Transverse colon (tissue), 4 donors: ENCODE data around the gene ATG2B.
A peak's percentile ranks its signal among the peaks of the same experiment; 100 is the strongest.

Experiments used
- POLR2A ChIP-seq: fragments of 450-650 bp; IDR thresholded peaks from one replicate; pipeline ENCODE4 v1.6.1; 2016; ENCODE audit warnings: antibody characterized with exemption, mild to moderate bottlenecking, moderate library complexity
- POLR2AphosphoS5 ChIP-seq, 3 donors: sonication (generic); formaldehyde crosslinking; IDR thresholded peaks; one replicate each; pipeline ENCODE4 v1.6.1; 2016; ENCODE audit warnings: antibody characterized with exemption in 3 of 3
- TF ChIP-seq, protein P1 (sequence below), 5 experiments: fragments of 200-600 bp in 3 of 5; fragments of 450-650 bp in 2 of 5; sonication (generic) in 3 of 5; IDR thresholded peaks; 1 replicate in 2 of 5; 2 replicates in 3 of 5; pipeline ENCODE4 v1.5.1; 2016 to 2017; ENCODE audit warnings: antibody characterized with exemption in 5 of 5, inconsistent platforms in 3 of 5, mild to moderate bottlenecking in 2 of 5, moderate library complexity in 1 of 5

DNA sequence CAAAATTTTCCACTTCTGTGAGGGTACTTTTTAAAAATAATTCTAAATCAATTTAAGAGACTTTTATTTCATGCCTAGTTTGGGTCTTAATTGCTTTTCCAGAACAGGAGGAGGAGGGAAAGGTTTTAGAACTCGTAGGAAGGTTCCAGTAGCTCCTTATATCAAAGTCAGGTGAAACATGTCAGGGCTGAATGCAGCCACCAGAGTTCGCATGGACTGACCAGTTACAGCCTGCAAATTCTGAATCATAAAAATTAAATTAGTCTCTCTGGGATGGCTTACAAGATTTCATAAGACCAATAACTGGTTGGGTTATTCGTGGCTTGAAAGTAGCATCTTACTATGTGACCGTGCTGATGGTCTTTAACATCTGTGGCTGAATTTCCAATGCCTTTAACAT is 106.7 kb downstream of the ATG2B start:
- TF ChIP-seq, protein P1, sequence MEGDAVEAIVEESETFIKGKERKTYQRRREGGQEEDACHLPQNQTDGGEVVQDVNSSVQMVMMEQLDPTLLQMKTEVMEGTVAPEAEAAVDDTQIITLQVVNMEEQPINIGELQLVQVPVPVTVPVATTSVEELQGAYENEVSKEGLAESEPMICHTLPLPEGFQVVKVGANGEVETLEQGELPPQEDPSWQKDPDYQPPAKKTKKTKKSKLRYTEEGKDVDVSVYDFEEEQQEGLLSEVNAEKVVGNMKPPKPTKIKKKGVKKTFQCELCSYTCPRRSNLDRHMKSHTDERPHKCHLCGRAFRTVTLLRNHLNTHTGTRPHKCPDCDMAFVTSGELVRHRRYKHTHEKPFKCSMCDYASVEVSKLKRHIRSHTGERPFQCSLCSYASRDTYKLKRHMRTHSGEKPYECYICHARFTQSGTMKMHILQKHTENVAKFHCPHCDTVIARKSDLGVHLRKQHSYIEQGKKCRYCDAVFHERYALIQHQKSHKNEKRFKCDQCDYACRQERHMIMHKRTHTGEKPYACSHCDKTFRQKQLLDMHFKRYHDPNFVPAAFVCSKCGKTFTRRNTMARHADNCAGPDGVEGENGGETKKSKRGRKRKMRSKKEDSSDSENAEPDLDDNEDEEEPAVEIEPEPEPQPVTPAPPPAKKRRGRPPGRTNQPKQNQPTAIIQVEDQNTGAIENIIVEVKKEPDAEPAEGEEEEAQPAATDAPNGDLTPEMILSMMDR (IDR thresholded peaks at IDR 0.05): peak in 1 of 5 experiments; percentile 18
- no peak for TF ChIP-seq POLR2AphosphoS5 (IDR thresholded peaks at IDR 0.05)
- no peak for TF ChIP-seq POLR2A
